ENCODE data around the gene CDH13.

Gene CDH13

DNA sequence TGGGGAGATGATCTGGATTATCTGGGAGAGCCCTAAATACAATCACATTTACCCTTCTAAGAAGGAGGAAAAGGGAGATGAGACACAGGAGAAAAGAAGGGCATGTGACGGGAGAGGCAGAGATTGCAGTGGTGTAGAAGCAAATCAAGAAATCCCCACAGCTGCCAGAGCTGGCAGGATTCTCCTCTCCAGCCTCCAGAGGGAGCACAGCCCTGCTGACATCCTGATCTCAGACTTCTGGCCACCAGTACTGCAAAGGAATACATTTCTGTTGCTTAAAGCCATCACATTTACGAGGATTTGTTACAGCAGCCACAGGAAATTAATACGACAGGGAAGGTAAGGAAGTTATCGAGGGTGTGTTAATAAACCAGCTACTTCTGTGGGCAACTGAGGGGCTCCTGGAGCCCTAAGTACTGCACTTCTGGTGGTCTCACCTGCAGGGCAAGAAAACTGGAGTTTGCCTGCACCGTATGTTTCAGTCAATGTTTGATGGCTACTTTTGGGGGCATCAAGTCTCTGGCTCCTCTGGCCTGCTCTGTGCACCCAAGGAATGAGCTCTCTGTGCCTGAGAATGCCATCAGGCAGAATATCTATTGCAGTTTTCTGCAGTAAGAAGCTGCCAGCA lies 22.9 kb upstream of the CDH13 start:
- no peaks in the 10 kb centered on the region for H3K27me3 ChIP-seq (ENCODE audit: insufficient read depth, low read length)
- peak in 1 of 2 donors; percentile 15 for DNase-seq
- no peak overlapping the region for H4K12ac ChIP-seq (ENCODE audit: low read depth, low read length)
- peaks cover 10% of the 10 kb centered on the region in 2 experiments for H3K4me1 ChIP-seq (ENCODE audit: control insufficient read depth in 1 of 2, insufficient read depth in 2 of 2, low read length in 2 of 2)
- no peak overlapping the region for H2BK120ac ChIP-seq (ENCODE audit: insufficient read depth, low read length, poor library complexity)
- no peak overlapping the region for H3K4me3 ChIP-seq (ENCODE audit: low read depth, low read length)
- no peak overlapping the region for H3K18ac ChIP-seq (ENCODE audit: low read length)
- no peak overlapping the region for H4K91ac ChIP-seq (ENCODE audit: low read depth, low read length)
- no peak overlapping the region for H3K4me2 ChIP-seq (ENCODE audit: low read length)
- no CpG with 5 or more reads among the region's 5 CpGs for WGBS (ENCODE audit: extremely low coverage, insufficient coverage, insufficient read length)
- H3K23ac ChIP-seq (ENCODE audit: low read length), result no peak overlapping the region
- H3K14ac ChIP-seq (ENCODE audit: low read length), result no peak overlapping the region
- no peak overlapping the region for H2AK5ac ChIP-seq (ENCODE audit: low read length)
- H3K4ac ChIP-seq (ENCODE audit: low read depth, low read length), result no peak overlapping the region
- H3K9me3 ChIP-seq (ENCODE audit: insufficient read depth, low read depth, low read length), result peaks cover 3% of the 10 kb centered on the region
- H2BK12ac ChIP-seq (ENCODE audit: low read length), result no peak overlapping the region
- H3K9ac ChIP-seq (ENCODE audit: low read length), result no peak overlapping the region
- no peak overlapping the region for H3K27ac ChIP-seq (ENCODE audit: low read depth, low read length)
- no peaks in the 10 kb centered on the region for H3K79me2 ChIP-seq (ENCODE audit: control insufficient read depth, insufficient read depth, low read length, poor library complexity)
- no peak overlapping the region for H2AFZ ChIP-seq (ENCODE audit: insufficient read depth, low read length, poor library complexity)
- peaks cover 5% of the 10 kb centered on the region for H3K79me1 ChIP-seq (ENCODE audit: low read length)
- no peak overlapping the region for H2BK5ac ChIP-seq (ENCODE audit: low read depth, low read length, poor library complexity)
- no peak overlapping the region for H4K8ac ChIP-seq (ENCODE audit: low read depth, low read length)
- no peaks in the 10 kb centered on the region for H3K36me3 ChIP-seq (ENCODE audit: control insufficient read depth in 1 of 2, insufficient read depth in 2 of 2, low read length in 2 of 2)

DNA sequence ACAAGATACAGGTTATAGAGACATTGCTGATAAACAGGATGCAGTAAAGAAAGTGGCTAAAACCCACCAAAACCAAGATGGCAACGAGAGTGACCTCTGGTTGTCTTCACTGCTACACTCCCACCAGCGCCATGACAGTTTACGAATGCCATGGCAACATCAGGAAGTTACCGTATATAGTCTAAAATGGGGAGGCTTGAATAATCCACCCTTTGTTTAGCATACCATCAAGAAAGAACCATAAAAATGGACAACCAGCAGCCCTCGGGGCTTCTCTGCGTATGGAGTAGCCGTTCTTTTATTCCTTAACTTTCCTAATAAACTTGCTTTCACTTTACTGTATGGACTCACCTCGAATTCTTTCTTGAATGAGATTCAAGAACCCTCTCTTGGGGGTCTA lies 21.7 kb upstream of the CDH13 start:
- no CpG with 5 or more reads among the region's 8 CpGs for WGBS (ENCODE audit: extremely low coverage, insufficient coverage, insufficient read length)
- no peak for DNase-seq
- no peak overlapping the region for H2BK120ac ChIP-seq (ENCODE audit: insufficient read depth, low read length, poor library complexity)

DNA sequence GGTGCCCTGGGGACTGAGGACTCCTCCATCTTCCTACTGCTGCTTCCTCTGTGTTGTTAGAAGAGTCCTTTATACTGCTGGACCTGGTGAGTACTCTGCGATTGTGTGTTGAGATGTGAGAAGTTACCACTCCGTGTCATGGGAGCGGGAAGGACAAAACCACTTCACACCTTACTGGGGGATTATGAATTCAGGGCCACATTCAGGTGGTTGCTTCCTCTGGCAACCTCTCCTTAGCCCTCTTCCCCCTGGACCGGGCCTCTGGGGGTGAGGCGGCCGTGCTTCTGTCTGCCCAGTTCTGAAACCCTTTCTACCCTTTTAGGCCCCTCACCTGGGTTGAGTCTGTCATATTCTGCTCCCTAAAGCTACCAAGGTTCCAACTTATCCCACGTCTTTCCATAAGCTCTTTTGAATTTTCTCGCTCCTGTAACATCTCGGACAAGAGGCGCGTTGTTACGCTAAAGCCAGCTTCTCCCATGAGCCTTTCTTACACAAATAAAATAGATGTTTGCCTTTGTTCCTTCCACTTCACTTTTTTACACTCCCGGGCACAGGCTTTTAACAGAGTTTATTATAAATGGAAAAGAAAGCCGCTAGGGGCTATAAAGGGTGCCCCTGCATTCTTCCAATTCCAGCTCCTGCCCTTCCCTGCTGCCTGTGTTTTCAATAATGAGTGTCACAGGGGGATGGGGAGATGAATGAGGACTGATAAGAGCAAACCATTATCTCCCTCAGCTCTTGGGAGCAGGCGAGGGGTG lies 20.7 kb upstream of the CDH13 start:
- Histone ChIP-seq H2BK12ac (ENCODE audit: low read length) (no peak overlapping the region), H3K36me3 (ENCODE audit: control insufficient read depth in 1 of 2, insufficient read depth in 2 of 2, low read length in 2 of 2) (no peaks in the 10 kb centered on the region), H3K27me3 (ENCODE audit: insufficient read depth, low read length) (no peaks in the 10 kb centered on the region), H4K91ac (ENCODE audit: low read depth, low read length) (peak overlapping the region; percentile 19), H2AK5ac (ENCODE audit: low read length) (no peak overlapping the region), H2BK5ac (ENCODE audit: low read depth, low read length, poor library complexity) (no peak overlapping the region), H3K79me1 (ENCODE audit: low read length) (peaks cover 5% of the 10 kb centered on the region), H2AFZ (ENCODE audit: insufficient read depth, low read length, poor library complexity) (no peak overlapping the region), H3K4me2 (ENCODE audit: low read length) (peak overlapping the region; percentile 9), H3K18ac (ENCODE audit: low read length) (no peak overlapping the region), H3K9me3 (ENCODE audit: insufficient read depth, low read depth, low read length) (peaks cover 2% of the 10 kb centered on the region), H4K12ac (ENCODE audit: low read depth, low read length) (no peak overlapping the region), H3K4me3 (ENCODE audit: low read depth, low read length) (no peak overlapping the region), H3K4ac (ENCODE audit: low read depth, low read length) (no peak overlapping the region), H3K9ac (ENCODE audit: low read length) (no peak overlapping the region), H3K14ac (ENCODE audit: low read length) (no peak overlapping the region), H3K23ac (ENCODE audit: low read length) (no peak overlapping the region), H3K79me2 (ENCODE audit: control insufficient read depth, insufficient read depth, low read length, poor library complexity) (no peaks in the 10 kb centered on the region), H2BK120ac (ENCODE audit: insufficient read depth, low read length, poor library complexity) (peak overlapping the region; percentile 10), H3K27ac (ENCODE audit: low read depth, low read length) (no peak overlapping the region), H4K8ac (ENCODE audit: low read depth, low read length) (peak overlapping the region; percentile 4), H3K4me1 (ENCODE audit: control insufficient read depth in 1 of 2, insufficient read depth in 2 of 2, low read length in 2 of 2) (peaks cover 10% of the 10 kb centered on the region in 2 experiments)
- WGBS (ENCODE audit: extremely low coverage, insufficient coverage, insufficient read length), result no CpG with 5 or more reads among the region's 15 CpGs
- no peak for DNase-seq

More for the DNA sequence above, 21.7 kb upstream of the CDH13 start:
- Histone ChIP-seq H2AK5ac (ENCODE audit: low read length) (no peak overlapping the region), H2BK12ac (ENCODE audit: low read length) (no peak overlapping the region), H3K4me1 (ENCODE audit: control insufficient read depth in 1 of 2, insufficient read depth in 2 of 2, low read length in 2 of 2) (peaks cover 10% of the 10 kb centered on the region in 2 experiments), H3K79me2 (ENCODE audit: control insufficient read depth, insufficient read depth, low read length, poor library complexity) (no peaks in the 10 kb centered on the region), H3K14ac (ENCODE audit: low read length) (no peak overlapping the region), H2BK5ac (ENCODE audit: low read depth, low read length, poor library complexity) (no peak overlapping the region), H2AFZ (ENCODE audit: insufficient read depth, low read length, poor library complexity) (no peak overlapping the region), H3K18ac (ENCODE audit: low read length) (no peak overlapping the region), H4K12ac (ENCODE audit: low read depth, low read length) (no peak overlapping the region), H3K27me3 (ENCODE audit: insufficient read depth, low read length) (no peaks in the 10 kb centered on the region), H3K9me3 (ENCODE audit: insufficient read depth, low read depth, low read length) (peaks cover 3% of the 10 kb centered on the region), H4K91ac (ENCODE audit: low read depth, low read length) (no peak overlapping the region), H3K9ac (ENCODE audit: low read length) (no peak overlapping the region), H3K4me3 (ENCODE audit: low read depth, low read length) (no peak overlapping the region), H3K23ac (ENCODE audit: low read length) (no peak overlapping the region), H3K79me1 (ENCODE audit: low read length) (peaks cover 5% of the 10 kb centered on the region), H3K4ac (ENCODE audit: low read depth, low read length) (no peak overlapping the region), H4K8ac (ENCODE audit: low read depth, low read length) (no peak overlapping the region), H3K36me3 (ENCODE audit: control insufficient read depth in 1 of 2, insufficient read depth in 2 of 2, low read length in 2 of 2) (no peaks in the 10 kb centered on the region), H3K4me2 (ENCODE audit: low read length) (no peak overlapping the region), H3K27ac (ENCODE audit: low read depth, low read length) (no peak overlapping the region)

DNA sequence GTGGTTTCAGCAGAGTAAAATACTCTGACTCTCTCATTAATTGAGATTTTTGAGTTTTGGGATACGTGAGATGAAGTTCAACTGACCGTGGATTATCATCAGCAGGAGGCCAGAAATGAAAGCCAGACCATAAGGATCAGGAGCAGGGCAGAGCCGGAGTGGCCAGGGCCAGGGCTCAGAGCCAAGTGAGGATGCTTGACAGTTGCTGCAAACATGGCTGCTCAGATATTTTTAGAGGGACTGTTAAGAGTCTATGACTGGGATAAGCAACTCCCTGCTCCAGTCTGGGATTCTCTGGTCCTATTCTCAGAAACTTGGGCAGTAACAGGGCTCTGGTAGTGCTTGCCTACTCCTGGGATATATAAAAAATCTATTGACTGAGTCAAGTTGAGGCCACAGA lies 17.6 kb upstream of the CDH13 start:
- no peak overlapping the region for H3K23ac ChIP-seq (ENCODE audit: low read length)
- DNase-seq, result no peak
- H3K9me3 ChIP-seq (ENCODE audit: insufficient read depth, low read depth, low read length), result no peaks in the 10 kb centered on the region
- H3K18ac ChIP-seq (ENCODE audit: low read length), result no peak overlapping the region
- H4K12ac ChIP-seq (ENCODE audit: low read depth, low read length), result no peak overlapping the region
- no peak overlapping the region for H3K4ac ChIP-seq (ENCODE audit: low read depth, low read length)
- no peak overlapping the region for H2BK12ac ChIP-seq (ENCODE audit: low read length)
- H3K36me3 ChIP-seq (ENCODE audit: control insufficient read depth in 1 of 2, insufficient read depth in 2 of 2, low read length in 2 of 2), result no peaks in the 10 kb centered on the region
- no peak overlapping the region for H3K4me3 ChIP-seq (ENCODE audit: low read depth, low read length)
- peaks cover 5% of the 10 kb centered on the region for H3K79me1 ChIP-seq (ENCODE audit: low read length)
- peaks cover 10% of the 10 kb centered on the region in 2 experiments for H3K4me1 ChIP-seq (ENCODE audit: control insufficient read depth in 1 of 2, insufficient read depth in 2 of 2, low read length in 2 of 2)
- H3K27me3 ChIP-seq (ENCODE audit: insufficient read depth, low read length), result no peaks in the 10 kb centered on the region
- H3K14ac ChIP-seq (ENCODE audit: low read length), result no peak overlapping the region
- no peak overlapping the region for H4K8ac ChIP-seq (ENCODE audit: low read depth, low read length)
- no peaks in the 10 kb centered on the region for H3K79me2 ChIP-seq (ENCODE audit: control insufficient read depth, insufficient read depth, low read length, poor library complexity)
- H2AK5ac ChIP-seq (ENCODE audit: low read length), result no peak overlapping the region
- WGBS (ENCODE audit: extremely low coverage, insufficient coverage, insufficient read length), result no CpG with 5 or more reads among the region's 3 CpGs
- no peak overlapping the region for H2AFZ ChIP-seq (ENCODE audit: insufficient read depth, low read length, poor library complexity)
- H3K27ac ChIP-seq (ENCODE audit: low read depth, low read length), result no peak overlapping the region
- H3K9ac ChIP-seq (ENCODE audit: low read length), result no peak overlapping the region
- no peak overlapping the region for H2BK5ac ChIP-seq (ENCODE audit: low read depth, low read length, poor library complexity)
- H3K4me2 ChIP-seq (ENCODE audit: low read length), result no peak overlapping the region
- H4K91ac ChIP-seq (ENCODE audit: low read depth, low read length), result no peak overlapping the region
- no peak overlapping the region for H2BK120ac ChIP-seq (ENCODE audit: insufficient read depth, low read length, poor library complexity)

Data from trophoblast cell (in vitro differentiated cells and primary cell).